DMS53 (cell line): ENCODE measurements around the gene GRWD1.

Experiments used
- DNase-seq: peaks from one replicate; lab custom pipeline; 2025; lab: John Stamatoyannopoulos, UW

GRWD1 gene

DNA sequence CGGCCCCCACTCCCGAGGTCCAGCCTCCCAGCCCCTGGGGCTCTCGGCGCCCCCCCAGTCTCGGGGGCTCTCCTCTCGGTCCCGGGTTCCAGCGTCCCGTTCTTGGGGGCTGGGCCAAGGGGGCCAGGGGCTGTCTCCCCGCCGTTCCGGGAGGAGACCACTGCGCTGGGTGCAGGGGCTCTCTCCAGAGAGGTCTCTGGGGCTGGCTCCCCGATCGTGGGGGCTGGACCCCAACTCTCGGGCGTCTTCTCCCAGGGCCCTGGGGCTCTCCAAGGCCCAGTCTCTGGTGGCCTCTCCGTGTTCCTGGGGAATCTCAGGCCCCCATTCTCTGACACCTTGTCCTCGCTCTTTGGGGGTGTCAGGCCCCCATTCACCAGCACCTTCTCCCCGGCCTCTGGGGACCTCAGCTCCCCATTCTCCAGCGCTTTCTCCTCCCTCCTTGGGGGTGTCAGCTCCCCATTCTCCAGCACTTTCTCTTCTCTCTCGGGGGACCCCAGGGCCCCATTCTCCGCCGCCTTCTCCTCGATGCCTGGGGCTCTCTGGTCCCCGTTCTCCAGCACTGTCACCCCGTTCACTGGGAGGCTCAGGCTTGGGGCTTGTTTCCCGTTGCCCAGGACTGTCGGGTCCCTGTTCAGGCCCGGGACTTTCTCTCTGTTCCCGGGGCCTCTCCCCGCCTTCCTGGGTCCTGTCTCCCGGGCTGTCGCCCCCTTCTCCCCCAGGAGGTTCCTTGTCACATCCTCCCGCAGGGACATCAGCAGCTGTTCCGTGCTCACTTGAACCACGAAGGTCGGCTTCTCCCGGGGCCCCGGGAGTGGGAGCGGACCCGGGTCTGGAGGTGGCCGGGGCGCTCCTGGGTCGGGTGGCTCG lies 52.2 kb downstream of the GRWD1 start:
- peak; percentile 64 for DNase-seq

DNA sequence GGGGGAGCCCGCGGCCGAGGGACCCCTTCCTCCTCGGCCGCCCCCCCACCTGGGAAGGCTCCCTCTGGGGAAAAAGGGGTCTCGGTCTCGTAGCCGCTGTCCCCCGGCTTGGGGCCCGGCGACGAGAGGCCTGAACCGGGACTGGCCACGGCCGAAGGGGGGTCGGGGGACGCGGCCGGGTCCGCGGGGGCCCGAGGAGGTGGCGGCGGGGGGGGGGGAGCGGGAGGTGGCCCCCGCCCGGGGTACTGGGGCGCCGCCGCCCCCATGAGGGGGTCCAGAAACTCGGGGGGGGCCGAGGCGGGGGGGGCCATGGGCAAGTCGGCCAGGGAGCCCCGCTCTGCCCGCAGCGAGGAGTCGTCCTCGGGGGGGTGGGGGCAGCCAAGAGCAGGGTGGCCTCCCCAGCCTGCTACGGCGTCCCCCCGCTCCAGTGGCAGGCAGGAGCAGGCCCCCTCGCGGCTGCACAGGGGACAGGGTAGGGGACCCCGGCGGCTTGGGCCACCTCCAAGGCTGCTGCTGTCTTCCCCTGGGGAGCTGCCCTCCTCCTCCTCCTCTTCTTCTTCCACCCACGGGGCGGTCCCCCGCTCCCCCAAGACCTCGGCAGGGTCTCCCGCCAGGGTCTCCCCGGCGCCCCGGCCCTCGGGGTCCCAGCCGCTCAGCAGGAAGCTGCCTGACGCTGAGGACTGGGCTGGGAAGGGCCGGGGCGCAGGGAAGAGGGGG lies 53.0 kb downstream of the GRWD1 start:
- DNase-seq = peak; percentile 54

GRCh38 chr19:48499316-48500090 lies 53.7 kb downstream of the GRWD1 start:
- peak; percentile 62 for DNase-seq

DNA sequence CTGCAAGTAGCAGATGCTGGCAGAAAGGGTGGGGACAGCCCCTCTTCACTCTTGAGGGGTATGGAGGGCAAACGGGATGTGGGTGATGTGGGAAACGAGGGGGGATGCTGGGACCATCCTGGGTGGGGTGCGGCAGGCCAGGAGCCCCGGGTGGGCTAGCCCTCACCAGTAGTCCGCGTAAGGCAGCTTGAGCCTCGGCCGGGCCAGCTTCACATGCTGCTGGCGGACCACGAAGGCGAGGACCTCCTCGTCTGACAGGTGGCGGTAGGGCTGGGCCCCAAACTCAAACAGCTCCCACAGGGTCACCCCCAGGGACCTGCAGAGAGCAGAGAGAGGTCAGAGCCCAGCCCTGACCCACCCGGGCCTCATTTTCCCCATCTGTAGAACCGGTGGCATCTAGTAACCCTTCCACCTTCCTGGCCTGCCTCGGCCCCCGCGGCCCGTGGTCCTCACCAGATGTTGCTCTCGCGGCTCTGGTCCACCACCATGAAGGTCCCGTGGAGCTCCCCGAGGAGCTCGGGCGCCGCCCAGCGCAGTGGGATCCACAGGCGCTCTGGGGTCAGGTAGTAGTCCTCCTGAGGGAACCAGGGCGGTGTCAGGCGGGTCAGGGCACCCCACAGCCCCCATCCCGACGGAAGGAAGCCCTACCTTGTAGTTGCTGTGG lies 55.2 kb downstream of the GRWD1 start:
- DNase-seq = no peak

DNA sequence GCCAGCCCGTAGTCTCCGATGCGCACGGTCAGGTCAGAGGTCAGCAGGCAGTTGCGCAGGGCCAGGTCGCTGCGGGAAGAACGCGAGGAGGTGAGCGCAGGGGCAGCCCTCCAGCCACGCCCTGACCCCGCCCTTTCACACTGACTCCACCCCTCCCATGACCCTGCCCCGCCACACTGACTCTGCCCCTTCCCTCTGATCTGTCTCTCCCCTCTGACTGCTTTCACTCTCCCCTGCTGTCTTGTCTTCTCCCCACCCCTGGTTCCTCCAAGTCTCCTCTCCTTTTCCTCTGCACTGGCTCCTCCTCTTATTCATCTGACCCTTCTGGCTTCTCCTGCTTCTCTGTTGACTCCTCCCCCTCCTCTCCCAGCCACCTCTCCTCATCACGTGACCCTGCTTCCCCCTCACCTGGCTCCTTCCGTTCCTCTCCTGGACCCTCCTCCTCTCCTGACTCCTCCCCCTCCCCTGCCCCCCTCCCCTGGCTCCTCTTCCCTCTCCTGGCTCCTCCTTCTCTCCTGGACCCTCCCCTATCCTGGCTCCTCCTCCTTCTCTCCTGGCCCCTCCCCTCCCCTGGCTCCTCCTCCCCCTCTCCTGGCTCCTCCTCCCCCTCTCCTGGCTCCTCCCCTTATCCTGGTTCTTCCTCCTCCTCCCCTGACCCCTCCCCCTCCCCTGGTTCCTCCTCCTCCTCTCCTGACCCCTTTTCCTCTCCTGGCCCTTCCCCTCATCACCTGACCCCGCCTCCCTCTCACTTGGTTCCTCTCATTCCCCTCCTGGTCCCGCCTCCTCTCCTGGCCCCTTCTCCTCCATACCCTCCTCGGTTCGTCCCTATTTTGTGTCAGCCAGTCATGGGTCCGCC lies 55.9 kb downstream of the GRWD1 start:
- peak; percentile 99 for DNase-seq

- DNase-seq = no peak
These were observed 56.7 kb downstream of the GRWD1 start for GRCh38 chr19:48502350-48503018.

DNA sequence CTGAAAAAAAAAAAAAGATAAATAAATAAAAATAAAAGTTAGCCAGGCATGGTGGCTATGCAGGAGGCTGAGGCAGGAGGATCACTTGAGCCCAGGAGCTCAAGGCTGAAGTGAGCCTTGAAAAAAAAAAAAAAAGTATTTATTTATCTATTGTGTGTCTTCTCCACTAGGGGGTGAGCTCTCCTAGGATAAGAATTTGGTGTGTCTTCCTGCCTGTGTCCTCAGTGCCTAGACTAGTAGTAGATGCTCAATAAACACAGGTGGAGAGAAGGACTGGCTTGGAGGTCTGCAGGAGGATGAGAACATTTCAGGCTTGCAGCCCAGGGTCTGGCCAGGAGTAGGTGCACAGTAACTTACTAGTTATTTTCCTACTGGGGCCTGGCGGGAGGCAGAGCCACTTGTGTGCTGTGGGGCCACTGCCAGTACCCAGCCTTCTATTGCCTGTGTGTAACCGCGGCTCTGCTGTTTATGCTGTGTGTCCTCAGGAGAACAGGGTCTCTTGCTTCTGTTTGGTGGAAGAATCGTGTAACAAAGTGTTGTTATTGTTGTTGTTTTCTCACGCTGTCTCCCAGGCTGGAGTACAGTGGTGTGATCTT lies 60.5 kb downstream of the GRWD1 start:
- peak; percentile 81 for DNase-seq
